DOHH2 (cell line): ENCODE measurements around the gene KTI12.

ENCODE experiments used
- H3F3A ChIP-seq: fragments of 200-600 bp; sonication (generic), shearing (Covaris generic); 2 replicates; pipeline ENCODE4 v1.6.0; 2016; ENCODE audit warnings: antibody characterized with exemption, mild to moderate bottlenecking; ENCODE audit not compliant: control insufficient read depth, insufficient read depth
- H3K27ac ChIP-seq: fragments of 200-600 bp; sonication (generic); 2 replicates; pipeline ENCODE4 v1.5.1; 2014; ENCODE audit warnings: low read depth, mild to moderate bottlenecking, low read length, moderate library complexity
- H3K27me3 ChIP-seq: fragments of 200-600 bp; sonication (generic); 2 replicates; pipeline ENCODE4 v1.6.1; 2014; ENCODE audit warnings: mild to moderate bottlenecking, low read length, mixed read lengths; ENCODE audit not compliant: control insufficient read depth
- H3K36me3 ChIP-seq: fragments of 200-600 bp; sonication (generic); 2 replicates; pipeline ENCODE4 v1.6.1; 2014; ENCODE audit warnings: mild to moderate bottlenecking, low read length, moderate library complexity, mixed read lengths; ENCODE audit not compliant: control insufficient read depth
- H3K4me1 ChIP-seq: fragments of 200-600 bp; sonication (generic); 2 replicates; pipeline ENCODE4 v1.6.1; 2014; ENCODE audit warnings: mild to moderate bottlenecking, low read length, mixed read lengths; ENCODE audit not compliant: control insufficient read depth
- H3K4me2 ChIP-seq: fragments of 200-600 bp; sonication (generic); 2 replicates; pipeline ENCODE4 v1.6.0; 2014; ENCODE audit warnings: mild to moderate bottlenecking, low read length, moderate library complexity
- H3K4me3 ChIP-seq: fragments of 200-600 bp; sonication (generic); 2 replicates; pipeline ENCODE4 v1.5.1; 2014; ENCODE audit warnings: mild to moderate bottlenecking, low read length, mixed read lengths
- H3K79me2 ChIP-seq: fragments of 200-600 bp; sonication (generic); 2 replicates; pipeline ENCODE4 v1.6.1; 2014; ENCODE audit warnings: mild to moderate bottlenecking, low read length, mixed read lengths; ENCODE audit not compliant: control insufficient read depth
- H3K9me2 ChIP-seq: fragments of 200-600 bp; sonication (generic); replicated peaks from 2 replicates; pipeline ENCODE4 v1.6.1; 2014; ENCODE audit warnings: mild to moderate bottlenecking, low read length, mixed read lengths; ENCODE audit not compliant: control insufficient read depth
- H3K9me3 ChIP-seq: fragments of 200-600 bp; sonication (generic); 2 replicates; pipeline ENCODE4 v1.6.1; 2014; ENCODE audit warnings: antibody characterized with exemption, low read length, mixed read lengths; ENCODE audit not compliant: control insufficient read depth, insufficient read depth
- H4K20me1 ChIP-seq: fragments of 200-600 bp; sonication (generic); 2 replicates; pipeline ENCODE4 v1.6.0; 2014; ENCODE audit warnings: low read depth, mild to moderate bottlenecking, antibody characterized with exemption, low read length, moderate library complexity; ENCODE audit not compliant: control insufficient read depth, insufficient read depth
- CTCF ChIP-seq: fragments of 200-600 bp; sonication (generic); IDR thresholded peaks from one replicate; pipeline ENCODE4 v1.5.1; 2014; ENCODE audit warnings: antibody characterized with exemption, mild to moderate bottlenecking, low read depth, low read length; ENCODE audit not compliant: poor library complexity, severe bottlenecking
- EZH2phosphoT487 ChIP-seq: fragments of 200-600 bp; sonication (generic); IDR thresholded peaks from 2 replicates; pipeline ENCODE4 v1.6.1; 2017; ENCODE audit warnings: borderline replicate concordance, mild to moderate bottlenecking, antibody characterized with exemption, low read length, moderate library complexity, mixed read lengths

KTI12 gene

GRCh38 chr1:52057876-52058415, 24.3 kb upstream of the KTI12 start:
- Histone ChIP-seq H3K9me3 (no peaks in the 10 kb centered on the region), H3F3A (no peaks in the 10 kb centered on the region), H4K20me1 (no peaks in the 10 kb centered on the region), H3K27me3 (no peaks in the 10 kb centered on the region), H3K79me2 (peaks cover 88% of the 10 kb centered on the region), H3K4me3 (peak overlapping the region; percentile 79), H3K4me2 (peak overlapping the region; percentile 73), H3K36me3 (peaks cover 56% of the 10 kb centered on the region), H3K27ac (no peak overlapping the region), H3K9me2 (no peaks in the 10 kb centered on the region), H3K4me1 (peaks cover 28% of the 10 kb centered on the region)
- no peak for TF ChIP-seq EZH2phosphoT487
- no peak for TF ChIP-seq CTCF

- no peaks in the 10 kb centered on the region for H4K20me1 ChIP-seq
- H3K79me2 ChIP-seq = peaks cover 88% of the 10 kb centered on the region
- peak overlapping the region; percentile 73 for H3K4me2 ChIP-seq
- H3K9me3 ChIP-seq = no peaks in the 10 kb centered on the region
- H3K4me1 ChIP-seq = peaks cover 28% of the 10 kb centered on the region
- TF ChIP-seq EZH2phosphoT487 = no peak
- no peak for TF ChIP-seq CTCF
- H3K27ac ChIP-seq = 0 out of 2 replicates have a peak overlapping the region, but pooled peaks have one; percentile 66
- peaks cover 55% of the 10 kb centered on the region for H3K36me3 ChIP-seq
- H3F3A ChIP-seq = no peaks in the 10 kb centered on the region
- peak overlapping the region; percentile 79 for H3K4me3 ChIP-seq
- H3K9me2 ChIP-seq = no peaks in the 10 kb centered on the region
- no peaks in the 10 kb centered on the region for H3K27me3 ChIP-seq
Measured at GRCh38 chr1:52057255-52057654, 23.6 kb upstream of the KTI12 start.

GRCh38 chr1:52056937-52057231, 23.3 kb upstream of the KTI12 start:
- H3K36me3 ChIP-seq = peaks cover 57% of the 10 kb centered on the region

More at GRCh38 chr1:52056937-52057231, 23.3 kb upstream of the KTI12 start:
- Histone ChIP-seq H3K4me3 (peak overlapping the region; percentile 79), H3K9me3 (no peaks in the 10 kb centered on the region), H3K4me2 (peak overlapping the region; percentile 73), H3K4me1 (peaks cover 28% of the 10 kb centered on the region), H3F3A (no peaks in the 10 kb centered on the region), H3K27ac (peak overlapping the region; percentile 66), H4K20me1 (no peaks in the 10 kb centered on the region), H3K9me2 (no peaks in the 10 kb centered on the region), H3K27me3 (no peaks in the 10 kb centered on the region), H3K79me2 (peaks cover 91% of the 10 kb centered on the region)
- no peak for TF ChIP-seq EZH2phosphoT487
- no peak for TF ChIP-seq CTCF
